GM18867 (cell line): ENCODE data around the gene BOLA2B.
"Not testable (repeated sequence)": the region's sequence is repeated elsewhere in the genome, so short reads cannot be mapped to it uniquely, and the experiment has no call there.

Experiments
- ATAC-seq: cut with Tn5 transposase; IDR thresholded peaks from one replicate; pipeline ENCODE4 v1.9.1; 2021; ENCODE audit warnings: mild to moderate bottlenecking, moderate library complexity; ENCODE audit not compliant: unreplicated experiment

The BOLA2B gene

GRCh38 chr16:30184891-30185682 lies 8.4 kb downstream of the BOLA2B start:
- no peak for ATAC-seq

GRCh38 chr16:30184096-30184890 lies 9.2 kb downstream of the BOLA2B start:
- peak; percentile 38 for ATAC-seq

GRCh38 chr16:30183233-30184095 lies 10.0 kb downstream of the BOLA2B start, which contains the start of gene CORO1A:
CORO1A (plus strand) TSS chr16:30183602; CDS start chr16:30185210, 1,608 bp downstream.
- peak; percentile 43 for ATAC-seq

GRCh38 chr16:30180741-30181140 lies 12.7 kb downstream of the BOLA2B start:
- no peak for ATAC-seq

DNA sequence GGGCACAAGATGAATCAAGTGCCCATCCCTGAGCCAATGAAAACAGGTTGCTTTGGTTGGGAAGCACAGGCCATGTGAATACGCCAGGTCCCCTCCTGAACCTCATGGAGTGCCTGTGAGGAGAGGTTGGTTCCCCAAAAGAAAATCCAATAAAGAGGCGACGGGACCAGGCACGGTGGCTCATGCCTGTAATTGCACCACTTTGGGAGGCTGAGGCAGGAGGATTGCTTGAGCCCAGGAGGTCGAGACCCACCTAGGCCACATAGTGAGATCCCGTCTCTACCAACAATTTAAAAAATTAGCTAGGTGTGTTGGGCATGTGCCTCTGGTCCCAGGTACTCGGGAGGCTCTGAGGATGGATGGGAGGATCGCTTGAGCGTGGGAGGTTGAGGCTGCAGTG lies 13.5 kb downstream of the BOLA2B start:
- ATAC-seq: no peak

DNA sequence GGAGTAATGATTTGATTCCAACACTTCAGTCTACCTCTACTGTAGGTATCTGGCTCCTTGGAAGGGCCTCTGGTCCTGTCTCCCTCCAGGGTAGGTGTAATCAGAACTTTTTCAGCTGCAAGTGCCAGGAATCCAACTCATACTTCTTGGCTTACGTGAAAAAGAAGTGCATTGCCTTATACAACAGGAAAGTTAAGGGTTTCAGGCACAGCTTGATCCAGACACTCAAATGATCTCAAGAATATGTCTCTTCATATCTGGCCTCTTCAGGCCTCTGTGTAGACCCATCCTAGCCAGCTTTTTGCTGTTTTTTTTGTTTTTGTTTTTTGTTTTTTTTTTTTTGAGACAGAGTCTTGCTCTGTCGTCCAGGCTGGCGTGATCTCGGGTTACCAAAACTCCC lies 14.3 kb downstream of the BOLA2B start:
- no peak for ATAC-seq

GRCh38 chr16:30176876-30177275 lies 16.6 kb downstream of the BOLA2B start:
- not testable (repeated sequence) for ATAC-seq

DNA sequence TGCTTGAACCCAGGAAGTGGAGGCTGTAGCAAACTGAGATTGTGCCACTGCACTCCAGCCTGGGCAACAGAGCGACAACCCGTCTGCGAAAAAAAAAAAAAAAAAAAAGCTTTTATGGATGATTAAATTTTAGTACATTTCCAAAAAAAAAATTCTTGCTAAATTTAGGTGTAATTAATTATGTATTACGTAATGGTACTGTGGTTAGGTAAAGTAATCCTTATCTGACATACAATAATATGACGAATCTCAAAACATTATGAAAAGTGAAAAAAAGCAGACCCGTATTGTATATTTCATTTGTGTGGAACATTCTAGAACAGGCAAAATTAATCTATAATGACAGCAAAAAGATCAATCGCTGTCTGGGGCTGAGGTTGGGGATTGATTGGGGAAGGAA lies 20.4 kb downstream of the BOLA2B start:
- no peak for ATAC-seq

GRCh38 chr16:30170145-30170544 lies 23.3 kb downstream of the BOLA2B start:
- not testable (repeated sequence) for ATAC-seq

GRCh38 chr16:30169416-30169815 lies 24.1 kb downstream of the BOLA2B start:
- ATAC-seq: not testable (repeated sequence)

DNA sequence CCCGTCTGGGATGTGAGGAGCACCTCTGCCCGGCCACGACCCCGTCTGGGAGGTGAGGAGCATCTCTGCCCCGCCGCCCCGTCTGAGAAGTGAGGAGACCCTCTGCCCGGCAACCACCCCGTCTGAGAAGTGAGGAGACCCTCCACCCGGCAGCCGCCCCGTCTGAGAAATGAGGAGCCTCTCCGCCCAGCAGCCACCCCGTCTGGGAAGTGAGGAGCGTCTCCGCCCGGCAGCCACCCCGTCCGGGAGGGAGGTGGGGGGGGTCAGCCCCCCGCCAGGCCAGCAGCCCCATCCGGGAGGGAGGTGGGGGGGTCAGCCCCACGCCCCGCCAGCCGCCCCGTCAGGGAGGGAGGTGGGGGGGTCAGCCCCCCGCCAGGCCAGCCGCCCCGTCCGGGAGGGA lies 24.7 kb downstream of the BOLA2B start:
- ATAC-seq: not testable (repeated sequence)

DNA sequence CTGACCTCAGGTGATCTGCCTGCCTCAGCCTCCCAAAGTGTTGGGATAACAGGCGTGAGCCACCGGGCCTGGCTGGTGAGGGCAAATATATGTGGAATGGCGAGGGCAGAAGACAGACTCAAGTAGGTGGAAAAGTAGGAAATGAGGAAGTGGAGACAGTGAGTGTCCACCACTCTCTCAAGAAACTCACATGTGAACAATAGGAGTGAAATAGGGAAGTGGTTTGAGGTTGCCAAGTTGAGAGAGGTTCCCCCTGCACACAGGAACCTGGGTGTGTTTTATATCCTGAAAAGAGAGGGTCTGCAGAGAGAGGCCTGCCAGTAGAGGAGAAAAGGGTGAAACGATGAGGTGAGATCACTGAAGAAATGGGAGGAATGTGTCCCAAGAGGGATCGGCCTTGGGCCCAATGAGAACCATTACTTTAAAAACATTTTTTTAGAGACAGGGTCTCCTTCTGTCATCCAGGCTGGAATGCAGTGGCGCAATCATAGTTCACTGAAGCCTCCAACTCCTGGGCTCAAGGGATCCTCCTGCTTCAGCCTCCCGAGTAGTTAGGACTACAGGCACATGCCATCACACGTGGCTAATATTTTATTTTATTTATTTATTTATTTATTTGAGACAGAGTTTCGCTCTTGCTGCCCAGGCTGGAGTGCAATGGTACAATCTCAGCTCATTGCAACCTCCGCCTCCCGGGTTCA lies 27.1 kb downstream of the BOLA2B start:
- ATAC-seq: no peak

GRCh38 chr16:30163538-30163937 lies 29.9 kb downstream of the BOLA2B start:
- no peak for ATAC-seq

DNA sequence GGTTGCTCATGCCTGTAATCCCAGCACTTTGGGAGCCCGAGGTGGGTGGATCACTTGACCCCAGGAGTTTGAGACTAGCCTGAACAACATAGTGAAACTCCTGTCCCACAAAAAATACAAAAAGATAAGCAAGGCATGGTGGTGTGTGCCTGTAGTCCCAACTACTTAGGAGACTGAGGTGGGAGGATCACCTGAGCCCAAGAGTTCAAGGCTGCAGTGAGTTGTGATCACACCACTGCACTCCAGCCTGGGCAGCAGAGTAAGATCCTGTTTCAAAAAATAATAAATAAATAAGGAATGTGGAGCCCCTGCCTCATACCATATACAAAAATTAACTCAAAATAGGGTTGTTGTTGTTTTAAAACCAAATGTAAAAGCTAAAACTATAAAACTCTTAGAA lies 36.3 kb downstream of the BOLA2B start:
- no peak for ATAC-seq

- no peak for ATAC-seq
These were observed 38.3 kb downstream of the BOLA2B start for GRCh38 chr16:30155188-30155587.

DNA sequence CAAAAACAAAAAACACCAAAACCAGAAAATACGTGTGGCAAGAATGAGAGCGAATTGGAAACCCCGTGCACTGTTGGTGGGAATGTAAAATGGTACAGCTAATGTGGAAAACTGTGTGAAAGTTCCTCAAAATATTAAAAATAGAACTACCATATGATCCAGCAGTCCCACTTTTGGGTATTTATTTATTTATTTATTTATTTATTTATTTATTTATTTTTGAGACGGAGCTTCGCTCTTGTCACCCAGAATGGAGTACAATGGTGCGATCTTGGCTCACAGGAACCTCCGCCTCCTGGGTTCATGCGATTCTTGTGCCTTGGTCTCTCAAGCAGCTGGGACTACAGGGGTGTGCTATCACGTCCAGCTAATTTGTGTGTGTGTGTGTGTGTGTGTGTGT lies 40.9 kb downstream of the BOLA2B start:
- no peak for ATAC-seq

DNA sequence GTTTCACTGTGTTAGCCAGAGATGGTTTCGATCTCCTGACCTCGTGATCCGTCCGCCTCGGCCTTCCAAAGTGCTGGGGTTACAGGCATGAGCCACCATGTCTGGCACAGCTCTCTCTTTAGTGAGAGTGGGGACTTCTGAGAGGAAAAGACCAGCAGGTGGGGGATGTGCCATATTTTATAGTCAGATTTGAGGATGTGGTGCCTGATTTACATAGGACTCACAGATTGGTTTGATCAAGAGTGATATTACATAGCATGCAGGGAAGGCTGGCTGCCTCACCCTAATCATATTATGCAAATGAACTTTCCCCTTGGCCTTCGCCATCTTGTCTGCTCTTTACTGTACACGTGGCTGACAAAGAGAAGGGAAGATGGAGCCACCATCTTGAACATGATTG lies 42.4 kb downstream of the BOLA2B start:
- ATAC-seq: no peak

DNA sequence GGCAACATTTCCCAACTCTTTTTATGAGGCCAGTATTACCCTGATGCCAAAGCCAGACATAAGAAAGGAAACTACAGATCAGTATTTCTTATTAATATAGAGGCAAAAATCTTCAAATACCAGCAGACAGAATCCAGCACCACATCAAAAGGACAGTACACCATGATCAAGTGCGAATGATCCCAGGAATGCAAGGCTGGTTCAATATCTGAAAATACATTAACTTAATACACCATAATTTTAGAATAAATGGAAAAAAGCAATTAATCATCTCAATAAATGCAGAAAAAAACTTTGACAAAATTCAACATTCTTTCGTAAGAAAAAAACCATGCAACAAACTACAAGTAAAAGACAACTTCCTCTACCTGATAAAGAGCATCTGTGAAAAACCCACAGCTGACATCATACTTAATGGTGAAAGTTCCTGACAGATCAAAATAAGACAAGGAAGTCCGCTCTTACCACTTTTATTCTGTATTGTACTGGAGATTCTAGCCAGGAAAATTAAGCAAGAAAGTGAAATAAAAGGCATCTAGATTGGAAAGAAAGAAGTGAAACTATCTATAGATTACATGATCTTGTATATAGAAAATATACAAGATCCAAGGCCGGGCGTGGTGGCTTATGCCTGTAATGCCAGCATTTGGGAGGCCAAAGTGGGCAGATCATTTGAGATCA lies 44.1 kb downstream of the BOLA2B start:
- no peak for ATAC-seq

GRCh38 chr16:30147843-30148510 lies 45.5 kb downstream of the BOLA2B start:
- no peak for ATAC-seq
